Right cardiac atrium (tissue), 5 donors: ENCODE data around the gene TAS2R40. TPM values are rescaled to one million over a fixed set of nuclear protein-coding genes. Genes with fewer than 3 reads are reported as not detected.

Experiments
- ATAC-seq, 2 donors: fragments of 200-7000 bp; cut with Tn5 transposase; one replicate each; pipeline versions ENCODE4 v1.8.0 to v1.9.1; 2020; ENCODE audit warnings: moderate library complexity in 2 of 2, mild to moderate bottlenecking in 1 of 2
- DNase-seq, 3 donors: peaks; one replicate each; pipeline ENCODE4 v3.0.0-alpha.2; 2020
- H3K27ac ChIP-seq: one replicate; pipeline ENCODE4 v1.5.1; 2013; ENCODE audit warnings: mild to moderate bottlenecking, low read length, control low read depth, moderate library complexity
- H3K27me3 ChIP-seq: one replicate; pipeline ENCODE4 v1.6.1; 2013; ENCODE audit not compliant: control insufficient read depth, insufficient read depth
- H3K4me1 ChIP-seq: one replicate; pipeline ENCODE4 v1.6.1; 2013; ENCODE audit warnings: low read length; ENCODE audit not compliant: control insufficient read depth, insufficient read depth
- H3K4me3 ChIP-seq: one replicate; pipeline ENCODE4 v1.5.1; 2013; ENCODE audit warnings: low read length, control low read depth
- H3K9me3 ChIP-seq: one replicate; pipeline ENCODE4 v1.6.1; 2013; ENCODE audit warnings: low read length; ENCODE audit not compliant: control insufficient read depth
- WGBS: extraction: QIAGEN DNeasy Blood & Tissue Kit; methylation state at CpG from one replicate; pipeline ENCODE4 v1.1.7; 2013; 5-methylcytosine and 5-hydroxymethylcytosine counted together
- intact Hi-C, 4 donors: fragments of 100-400 bp; cut with DNase I; formaldehyde crosslinking; loops; one replicate each; pipeline versions ENCODE4 v1.11.0 to v1.14.0; 2022 to 2023
- polyA plus RNA-seq: library from polyadenylated mRNA; stranded (reverse); fragments of 200-250 nt; gene quantifications from one replicate; pipeline ENCODE4 v1.2.3, GENCODE V29; 2013
- total RNA-seq, 4 donors: library from RNA; stranded (reverse); fragmentation: NEBNext Ultra II Directional; extraction: Animal tissue kit (Norgen Biotek cat#: 25700); gene quantifications; one replicate each; pipeline ENCODE4 v1.2.1, GENCODE V29; 2021
- donor health status: healthy with polysubstance abuse.
- donor health status: DM: no; HTN: yes; CAD: no.
- donor health status: DM: no; HTN: no; CAD: no.
- donor health status: DM: no; HTN: yes; CAD: no; lungs with severe emphysema.
- donor health status: DM: yes; HTN: yes; CAD: no.

TAS2R40 gene
- total and polyA plus RNA-seq, 5 donors: not detected

- H3K4me3 ChIP-seq: no peak overlapping the region
- DNase-seq: no peak
- 95% methylated on average over 1 of the region's 1 CpG for WGBS
- H3K27me3 ChIP-seq: no peaks in the 10 kb centered on the region
- ATAC-seq: no peak
- H3K4me1 ChIP-seq: no peaks in the 10 kb centered on the region
- no peaks in the 10 kb centered on the region for H3K9me3 ChIP-seq
- intact Hi-C loops: loop anchor here in 1 of 4 donors (10.0 kb wide), 1 partner anchor 176 kb away; no protein-coding TSS in a partner anchor
- no peak overlapping the region for H3K27ac ChIP-seq
These were observed 16.6 kb downstream of the TAS2R40 start for GRCh38 chr7:143238289-143238980.

DNA sequence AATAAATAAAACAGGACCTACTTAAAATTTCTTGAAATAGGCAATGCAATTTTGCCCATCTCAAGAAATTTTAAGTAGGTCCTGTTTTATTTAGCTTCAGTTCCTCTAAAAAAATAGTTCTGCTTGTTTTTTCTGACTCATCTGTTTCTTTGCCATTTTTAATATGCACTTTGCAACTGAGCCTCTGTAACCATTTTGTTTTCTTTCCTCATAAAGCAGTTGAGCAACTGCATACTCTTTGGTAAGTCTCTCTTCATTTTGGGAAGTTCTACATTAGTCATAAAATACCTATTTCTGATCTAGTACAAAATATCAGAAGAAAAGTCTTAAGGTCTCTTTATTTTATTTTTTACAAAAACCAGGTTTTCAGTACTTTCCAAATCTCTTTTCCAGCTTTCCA lies 18.0 kb downstream of the TAS2R40 start:
- no peaks in the 10 kb centered on the region for H3K27me3 ChIP-seq
- no peak for ATAC-seq
- no peak for DNase-seq
- intact Hi-C loops: loop anchor here (2.0 to 10.0 kb wide), 6 partner anchors 62 to 177 kb away; partner anchors contain the start of gene EPHA1 (in 1 of the 4)
- no peak overlapping the region for H3K4me3 ChIP-seq
- H3K27ac ChIP-seq: no peak overlapping the region
- no peaks in the 10 kb centered on the region for H3K9me3 ChIP-seq
- H3K4me1 ChIP-seq: no peaks in the 10 kb centered on the region

DNA sequence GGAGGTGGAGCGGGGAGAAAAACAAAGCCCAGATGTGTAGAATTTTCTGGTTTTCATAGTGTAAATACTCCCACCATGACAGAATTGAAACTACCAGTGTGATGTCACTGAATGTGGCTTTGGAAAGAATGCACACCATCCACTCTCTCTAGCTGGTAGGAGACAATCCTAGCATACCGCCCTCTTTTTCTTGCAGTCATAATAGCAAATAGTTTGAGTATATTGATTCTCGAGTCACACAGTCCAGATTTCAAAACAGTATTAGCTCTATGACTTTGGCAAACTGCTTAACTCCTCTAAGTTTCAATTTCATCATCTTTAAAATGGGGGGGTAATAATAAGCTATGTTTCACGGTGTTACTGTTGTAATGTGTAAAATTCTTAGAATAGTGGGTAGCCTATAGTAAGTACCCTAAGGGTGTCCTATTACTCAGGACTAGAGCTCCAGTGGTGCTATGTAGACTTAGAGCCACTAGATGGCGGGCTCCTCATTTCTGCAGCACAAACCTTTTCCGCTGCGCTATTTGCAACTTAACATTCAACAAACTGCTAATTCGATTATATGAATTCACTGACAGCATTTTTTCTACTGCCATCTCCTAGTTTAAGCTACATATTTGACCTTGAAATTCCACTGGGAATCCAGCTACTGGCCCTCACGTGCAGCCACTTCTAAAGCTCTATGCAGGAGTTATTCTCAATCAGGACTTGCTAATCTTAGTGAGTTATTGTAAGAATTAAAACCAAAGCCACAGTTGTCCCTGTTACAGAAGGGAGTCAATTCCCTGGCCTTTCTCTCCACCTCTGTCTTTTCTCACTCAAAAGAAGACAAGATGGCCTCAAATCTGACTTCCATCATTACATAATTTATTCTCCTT lies 18.7 kb downstream of the TAS2R40 start:
- DNase-seq (peak; percentile 48 to 71 (median 61)), ATAC-seq (peak; percentile 85 to 88)
- 19% methylated on average over 9 of the region's 9 CpGs for WGBS
- Histone ChIP-seq H3K27me3 (no peaks in the 10 kb centered on the region), H3K4me3 (no peak overlapping the region), H3K9me3 (no peaks in the 10 kb centered on the region), H3K4me1 (no peaks in the 10 kb centered on the region), H3K27ac (no peak overlapping the region)
- intact Hi-C loops: loop anchor here in 3 of 4 donors (2.0 to 10.0 kb wide), 5 partner anchors 62 to 177 kb away; partner anchors contain the start of gene EPHA1 (in 1 of the 3)

GRCh38 chr7:143242306-143242705 lies 20.5 kb downstream of the TAS2R40 start:
- H3K9me3 ChIP-seq: no peaks in the 10 kb centered on the region
- intact Hi-C loops: loop anchor here in 3 of 4 donors (5.0 to 10.0 kb wide), 4 partner anchors 60 to 175 kb away; partner anchors contain the start of gene EPHA1 (in 1 of the 3)
- no peak overlapping the region for H3K27ac ChIP-seq
- 85% methylated on average over 11 of the region's 11 CpGs for WGBS
- no peak overlapping the region for H3K4me3 ChIP-seq
- no peaks in the 10 kb centered on the region for H3K27me3 ChIP-seq
- DNase-seq (no peak), ATAC-seq (no peak)
- H3K4me1 ChIP-seq: no peaks in the 10 kb centered on the region

- 77% methylated on average over 7 of the region's 7 CpGs for WGBS
- H3K4me3 ChIP-seq: no peak overlapping the region
- intact Hi-C loops: loop anchor here in 3 of 4 donors (5.0 to 10.0 kb wide), 4 partner anchors 59 to 174 kb away; partner anchors contain the start of gene EPHA1 (in 1 of the 3)
- DNase-seq (no peak), ATAC-seq (no peak)
- H3K27me3 ChIP-seq: no peaks in the 10 kb centered on the region
- no peak overlapping the region for H3K27ac ChIP-seq
- no peaks in the 10 kb centered on the region for H3K4me1 ChIP-seq
- H3K9me3 ChIP-seq: no peaks in the 10 kb centered on the region
These were observed 21.3 kb downstream of the TAS2R40 start for GRCh38 chr7:143243111-143243510.

DNA sequence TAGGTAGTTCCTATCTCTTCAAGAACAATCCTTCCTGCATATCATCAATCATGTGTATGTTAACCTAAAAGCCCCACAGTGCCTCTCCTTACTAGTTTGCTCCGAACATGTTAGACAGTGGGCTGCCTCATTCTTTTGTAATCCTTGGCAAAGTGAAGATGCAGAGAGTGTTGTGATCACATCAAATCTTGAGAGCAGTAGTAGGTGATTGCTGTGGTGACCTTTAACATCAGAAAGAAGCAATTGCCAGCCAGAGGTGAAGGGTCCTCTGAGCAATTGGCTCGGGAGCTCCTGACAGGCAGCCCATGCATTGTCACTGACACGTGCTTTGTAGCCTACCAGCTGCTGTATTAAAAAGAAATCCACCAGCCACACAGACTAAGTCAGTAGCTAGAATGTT lies 21.8 kb downstream of the TAS2R40 start:
- no peak overlapping the region for H3K4me3 ChIP-seq
- intact Hi-C loops: loop anchor here in 3 of 4 donors (5.0 to 10.0 kb wide), 4 partner anchors 59 to 174 kb away; partner anchors contain the start of gene EPHA1 (in 1 of the 3)
- 63% methylated on average over 3 of the region's 3 CpGs for WGBS
- H3K27me3 ChIP-seq: no peaks in the 10 kb centered on the region
- no peak for DNase-seq
- H3K4me1 ChIP-seq: no peaks in the 10 kb centered on the region
- ATAC-seq: no peak
- H3K9me3 ChIP-seq: no peaks in the 10 kb centered on the region
- H3K27ac ChIP-seq: no peak overlapping the region

GRCh38 chr7:143244321-143244720 lies 22.5 kb downstream of the TAS2R40 start:
- intact Hi-C loops: loop anchor here in 3 of 4 donors (5.0 to 10.0 kb wide), 4 partner anchors 58 to 173 kb away; partner anchors contain the start of gene EPHA1 (in 1 of the 3)
- Histone ChIP-seq H3K27me3 (no peaks in the 10 kb centered on the region), H3K4me1 (no peaks in the 10 kb centered on the region), H3K9me3 (no peaks in the 10 kb centered on the region), H3K27ac (no peak overlapping the region), H3K4me3 (no peak overlapping the region)
- DNase-seq (no peak), ATAC-seq (no peak)
- WGBS: 62% methylated on average over 1 of the region's 1 CpG

GRCh38 chr7:143245123-143245522 lies 23.3 kb downstream of the TAS2R40 start:
- 62% methylated on average over 3 of the region's 3 CpGs for WGBS
- Histone ChIP-seq H3K27me3 (no peaks in the 10 kb centered on the region), H3K4me3 (no peak overlapping the region), H3K9me3 (no peaks in the 10 kb centered on the region), H3K27ac (no peak overlapping the region), H3K4me1 (no peaks in the 10 kb centered on the region)
- ATAC-seq (no peak), DNase-seq (no peak)
- intact Hi-C loops: loop anchor here in 1 of 4 donors (10.0 kb wide), 1 partner anchor 160 kb away; the partner anchor contains the start of gene EPHA1

DNA sequence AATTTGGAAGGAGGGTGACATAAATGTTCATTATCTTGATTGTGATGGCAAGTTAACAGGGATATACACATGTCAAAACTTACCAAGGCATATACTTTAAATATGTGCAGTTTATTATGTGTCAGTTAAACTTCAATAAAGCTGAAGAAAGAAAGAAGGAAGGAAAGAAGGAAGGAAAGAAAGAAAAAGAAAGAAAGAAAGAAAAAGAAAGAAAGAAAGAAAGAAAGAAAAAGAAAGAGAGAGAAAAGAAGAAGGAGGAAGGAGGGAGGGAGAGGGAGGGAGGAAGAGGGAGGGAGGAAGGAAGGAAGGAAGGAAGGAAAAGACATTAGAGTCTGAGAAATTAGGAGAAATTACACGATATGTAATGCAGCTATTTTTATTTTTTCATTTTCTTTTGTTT lies 25.5 kb downstream of the TAS2R40 start:
- DNase-seq: no peak
- no peaks in the 10 kb centered on the region for H3K4me1 ChIP-seq
- intact Hi-C loops: loop anchor here in 1 of 4 donors (10.0 kb wide), 1 partner anchor 157 kb away; the partner anchor contains the start of gene EPHA1
- no peaks in the 10 kb centered on the region for H3K9me3 ChIP-seq
- 22% methylated on average over 1 of the region's 1 CpG for WGBS
- H3K27me3 ChIP-seq: no peaks in the 10 kb centered on the region
- H3K27ac ChIP-seq: no peak overlapping the region
- H3K4me3 ChIP-seq: no peak overlapping the region
- ATAC-seq: no peak

DNA sequence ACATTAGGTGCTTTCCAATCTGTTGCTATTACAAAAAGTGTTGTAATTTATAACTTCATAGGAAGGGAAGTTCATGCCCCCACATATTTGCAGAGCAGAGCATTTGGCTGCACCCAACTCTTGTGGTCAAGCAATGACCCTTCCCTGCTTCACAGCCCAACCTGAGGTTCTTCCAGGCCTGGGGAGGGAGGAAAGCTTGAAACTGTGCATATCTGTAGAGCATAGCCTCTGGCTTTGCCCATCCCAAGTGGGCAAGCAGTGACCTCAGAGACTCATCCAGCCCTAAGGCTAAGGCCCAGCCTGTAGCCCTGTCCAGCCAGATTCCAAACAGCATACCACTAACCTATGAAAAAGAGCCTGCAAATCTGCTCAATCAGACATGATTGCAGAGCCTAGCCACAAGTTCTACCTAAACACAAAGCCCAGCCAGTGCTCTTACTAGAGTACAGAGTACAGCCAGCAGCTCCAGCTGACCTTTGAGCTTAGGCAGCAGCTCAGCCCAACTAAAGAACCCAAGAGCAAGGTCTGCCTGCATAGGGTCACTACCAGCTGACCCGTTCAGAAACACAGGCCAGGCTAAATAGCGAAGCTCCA lies 27.0 kb downstream of the TAS2R40 start:
- no peaks in the 10 kb centered on the region for H3K4me1 ChIP-seq
- intact Hi-C loops: loop anchor here in 1 of 4 donors (10.0 kb wide), 1 partner anchor 156 kb away; the partner anchor contains the start of gene EPHA1
- no peak for DNase-seq
- H3K9me3 ChIP-seq: no peaks in the 10 kb centered on the region
- no peak overlapping the region for H3K27ac ChIP-seq
- ATAC-seq: no peak
- H3K27me3 ChIP-seq: no peaks in the 10 kb centered on the region
- WGBS: 91% methylated on average over 2 of the region's 2 CpGs
- no peak overlapping the region for H3K4me3 ChIP-seq
